GM12892 (cell line): ENCODE measurements around the gene GARNL3.

Source experiments
- POLR2A ChIP-seq: IDR thresholded peaks from 2 replicates; pipeline ENCODE4 v1.6.1; 2011; ENCODE audit warnings: low read depth, low read length, control low read depth
- POLR2AphosphoS5 ChIP-seq: IDR thresholded peaks from 2 replicates; pipeline ENCODE4 v1.6.1; 2011; ENCODE audit warnings: low read depth, low read length, control low read depth
- TAF1 ChIP-seq: IDR thresholded peaks from 2 replicates; pipeline ENCODE4 v1.6.1; 2011; ENCODE audit warnings: low read depth, mild to moderate bottlenecking, control low read depth, low read length, borderline replicate concordance

DNA sequence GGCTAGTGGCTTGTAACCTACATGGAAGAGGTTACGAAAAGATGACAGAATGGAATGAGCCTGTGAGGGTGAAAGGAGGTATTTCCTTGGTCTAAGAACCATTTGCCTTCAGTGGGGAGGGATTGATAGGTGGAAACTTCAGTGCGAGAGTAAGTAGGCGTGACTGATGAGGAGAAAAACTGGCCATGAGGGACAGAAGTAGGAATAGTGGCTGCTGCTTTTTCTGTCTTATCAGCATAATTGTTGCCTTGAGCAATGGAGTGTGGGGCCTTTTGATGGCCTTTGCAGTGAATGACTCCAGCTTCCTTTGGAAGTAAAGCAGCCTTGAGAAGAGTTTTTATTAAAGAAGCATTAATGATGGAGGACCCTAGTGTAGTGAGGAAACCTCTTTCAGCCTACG, 150.6 kb downstream of the GARNL3 start:
- TF ChIP-seq POLR2A = no peak
- TF ChIP-seq TAF1 = no peak
- no peak for TF ChIP-seq POLR2AphosphoS5
